Measurements from ENCODE around the gene SPATA13. TPM values are rescaled to one million over a fixed set of nuclear protein-coding genes. Genes with fewer than 3 reads are reported as not detected.

SPATA13 gene
- total RNA-seq, 1 experiment from 2014 or later = 43.0 TPM

- POLR2A ChIA-PET (ENCODE audit: unreplicated experiment) = no interaction called here
- no peak for ATAC-seq
- TF ChIP-seq, protein P1, sequence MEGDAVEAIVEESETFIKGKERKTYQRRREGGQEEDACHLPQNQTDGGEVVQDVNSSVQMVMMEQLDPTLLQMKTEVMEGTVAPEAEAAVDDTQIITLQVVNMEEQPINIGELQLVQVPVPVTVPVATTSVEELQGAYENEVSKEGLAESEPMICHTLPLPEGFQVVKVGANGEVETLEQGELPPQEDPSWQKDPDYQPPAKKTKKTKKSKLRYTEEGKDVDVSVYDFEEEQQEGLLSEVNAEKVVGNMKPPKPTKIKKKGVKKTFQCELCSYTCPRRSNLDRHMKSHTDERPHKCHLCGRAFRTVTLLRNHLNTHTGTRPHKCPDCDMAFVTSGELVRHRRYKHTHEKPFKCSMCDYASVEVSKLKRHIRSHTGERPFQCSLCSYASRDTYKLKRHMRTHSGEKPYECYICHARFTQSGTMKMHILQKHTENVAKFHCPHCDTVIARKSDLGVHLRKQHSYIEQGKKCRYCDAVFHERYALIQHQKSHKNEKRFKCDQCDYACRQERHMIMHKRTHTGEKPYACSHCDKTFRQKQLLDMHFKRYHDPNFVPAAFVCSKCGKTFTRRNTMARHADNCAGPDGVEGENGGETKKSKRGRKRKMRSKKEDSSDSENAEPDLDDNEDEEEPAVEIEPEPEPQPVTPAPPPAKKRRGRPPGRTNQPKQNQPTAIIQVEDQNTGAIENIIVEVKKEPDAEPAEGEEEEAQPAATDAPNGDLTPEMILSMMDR (conservative IDR thresholded peaks at IDR 0.05; ENCODE audit: low read depth, low read length) = no peak
- TF ChIP-seq EZH2 (IDR thresholded peaks at IDR 0.05; ENCODE audit: low read length, unreplicated experiment) = no peak
- TF ChIP-seq EZH2phosphoT487 (IDR thresholded peaks at IDR 0.05; ENCODE audit: borderline replicate concordance, low read length) = no peak
- Histone ChIP-seq H3K79me2 (ENCODE audit: low read length) (no peaks in the 10 kb centered on the region), H3F3A (ENCODE audit: low read length, unreplicated experiment) (no peaks in the 10 kb centered on the region), H3K36me3 (ENCODE audit: low read depth, low read length) (no peaks in the 10 kb centered on the region), H3K9me2 (replicated peaks; ENCODE audit: low read length) (no peaks in the 10 kb centered on the region), H2AFZ (ENCODE audit: low read length) (no peak overlapping the region), H3K4me3 (ENCODE audit: low read length) (no peak overlapping the region), H3K4me2 (ENCODE audit: low read length) (no peak overlapping the region), H3K9ac (ENCODE audit: low read length) (no peak overlapping the region), H3K9me3 (ENCODE audit: low read length) (no peaks in the 10 kb centered on the region), H3K27ac (ENCODE audit: low read length) (no peak overlapping the region), H3K27me3 (ENCODE audit: low read length) (no peaks in the 10 kb centered on the region), H4K20me1 (ENCODE audit: low read length) (no peaks in the 10 kb centered on the region), H3K4me1 (ENCODE audit: insufficient read depth, low read length) (peaks cover 23% of the 10 kb centered on the region)
- intact Hi-C loops (cut with micrococcal nuclease) = no loop called here
- no TSS peak for BruUV-seq (replicated peaks)
- DNase-seq = no peak
- CTCF ChIA-PET = no interaction called here
These were observed 190.9 kb downstream of the SPATA13 start for GRCh38 chr13:24351423-24351822.

DNA sequence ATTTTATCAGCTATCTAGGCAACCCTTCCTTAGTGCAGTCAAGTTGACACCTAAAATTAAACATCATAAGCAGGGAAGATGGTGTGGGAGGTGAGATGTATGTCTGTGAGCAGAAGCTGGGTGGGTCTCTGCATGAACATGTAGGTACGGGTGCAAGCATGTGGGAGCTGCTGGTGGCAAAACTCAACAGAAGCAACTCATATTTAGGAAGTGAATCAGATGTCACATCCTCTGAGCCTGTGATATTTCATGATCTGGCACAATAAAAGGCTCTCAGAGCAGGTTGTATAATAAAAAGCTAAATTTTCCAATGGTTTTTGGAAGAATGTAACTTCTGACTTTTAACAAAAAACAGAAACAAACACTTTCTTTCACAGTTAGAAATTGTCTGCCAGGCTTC lies 193.2 kb downstream of the SPATA13 start:
- no peak for ATAC-seq
- Histone ChIP-seq H3K4me3 (ENCODE audit: low read length) (no peak overlapping the region), H3K27me3 (ENCODE audit: low read length) (no peaks in the 10 kb centered on the region), H3K9me2 (replicated peaks; ENCODE audit: low read length) (no peaks in the 10 kb centered on the region), H4K20me1 (ENCODE audit: low read length) (no peaks in the 10 kb centered on the region), H3K36me3 (ENCODE audit: low read depth, low read length) (no peaks in the 10 kb centered on the region), H3K9me3 (ENCODE audit: low read length) (no peaks in the 10 kb centered on the region), H3K4me1 (ENCODE audit: insufficient read depth, low read length) (peaks cover 14% of the 10 kb centered on the region), H2AFZ (ENCODE audit: low read length) (no peak overlapping the region), H3K79me2 (ENCODE audit: low read length) (no peaks in the 10 kb centered on the region), H3K27ac (ENCODE audit: low read length) (no peak overlapping the region), H3K4me2 (ENCODE audit: low read length) (no peak overlapping the region), H3K9ac (ENCODE audit: low read length) (no peak overlapping the region), H3F3A (ENCODE audit: low read length, unreplicated experiment) (no peaks in the 10 kb centered on the region)
- BruUV-seq (replicated peaks) = no TSS peak
- intact Hi-C loops (cut with micrococcal nuclease) = no loop called here
- POLR2A ChIA-PET (ENCODE audit: unreplicated experiment) = no interaction called here
- no peak for DNase-seq
- CTCF ChIA-PET = no interaction called here
- no peak for TF ChIP-seq EZH2 (IDR thresholded peaks at IDR 0.05; ENCODE audit: low read length, unreplicated experiment)
- TF ChIP-seq EZH2phosphoT487 (IDR thresholded peaks at IDR 0.05; ENCODE audit: borderline replicate concordance, low read length) = no peak
- TF ChIP-seq, protein P1 (conservative IDR thresholded peaks at IDR 0.05; ENCODE audit: low read depth, low read length) = no peak

- Histone ChIP-seq H3K4me1 (ENCODE audit: insufficient read depth, low read length) (peaks cover under 1% of the 10 kb centered on the region; the same call in 1 of the 2 replicates), H4K20me1 (ENCODE audit: low read length) (no peaks in the 10 kb centered on the region), H3K9me3 (ENCODE audit: low read length) (no peaks in the 10 kb centered on the region), H2AFZ (ENCODE audit: low read length) (no peak overlapping the region), H3F3A (ENCODE audit: low read length, unreplicated experiment) (no peaks in the 10 kb centered on the region), H3K4me2 (ENCODE audit: low read length) (no peak overlapping the region), H3K27ac (ENCODE audit: low read length) (no peak overlapping the region), H3K9me2 (replicated peaks; ENCODE audit: low read length) (no peaks in the 10 kb centered on the region), H3K36me3 (ENCODE audit: low read depth, low read length) (no peaks in the 10 kb centered on the region), H3K4me3 (ENCODE audit: low read length) (no peak overlapping the region), H3K79me2 (ENCODE audit: low read length) (no peaks in the 10 kb centered on the region), H3K27me3 (ENCODE audit: low read length) (no peaks in the 10 kb centered on the region), H3K9ac (ENCODE audit: low read length) (no peak overlapping the region)
- POLR2A ChIA-PET (ENCODE audit: unreplicated experiment) = no interaction called here
- no peak for DNase-seq
- TF ChIP-seq EZH2 (IDR thresholded peaks at IDR 0.05; ENCODE audit: low read length, unreplicated experiment) (no peak), EZH2phosphoT487 (IDR thresholded peaks at IDR 0.05; ENCODE audit: borderline replicate concordance, low read length) (no peak)
- TF ChIP-seq, protein P1 (conservative IDR thresholded peaks at IDR 0.05; ENCODE audit: low read depth, low read length) = no peak
- BruUV-seq (replicated peaks) = no TSS peak
- no peak for ATAC-seq
- intact Hi-C loops (cut with micrococcal nuclease) = no loop called here
- CTCF ChIA-PET = no interaction called here
These were observed 194.6 kb downstream of the SPATA13 start for GRCh38 chr13:24355103-24355502.

All from PC-3 (cell line).